IPS-11a (cell line): ENCODE results near the gene CTDSP2.
A peak's percentile ranks its signal among the peaks of the same experiment; 100 is the strongest.
"Not testable (repeated sequence)": the region's sequence is repeated elsewhere in the genome, so short reads cannot be mapped to it uniquely, and the experiment has no call there.

Source experiments
- H3K4me3 ChIP-seq: one replicate; pipeline ENCODE4 v1.5.1; 2013; ENCODE audit warnings: low read depth, low read length, control low read depth

The CTDSP2 gene

DNA sequence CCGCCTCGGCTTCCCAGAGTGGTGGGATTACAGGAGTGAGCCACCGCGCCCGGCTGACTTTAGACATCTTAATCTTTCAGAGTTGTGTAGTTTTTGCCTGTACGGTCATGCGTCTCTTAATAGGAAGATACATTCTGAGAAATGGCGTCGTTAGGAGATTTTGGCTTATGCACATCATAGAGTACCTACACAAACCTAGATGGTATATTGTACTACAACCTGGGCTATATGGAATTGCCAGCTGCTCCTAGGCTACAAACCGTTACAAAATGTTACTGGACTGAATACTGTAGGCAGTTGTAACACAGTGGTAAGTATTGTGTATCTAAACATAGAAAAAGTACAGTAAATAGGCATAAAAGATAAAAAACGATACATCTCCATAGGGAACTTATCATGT lies 62.7 kb downstream of the CTDSP2 start:
- H3K4me3 ChIP-seq = no peak overlapping the region

DNA sequence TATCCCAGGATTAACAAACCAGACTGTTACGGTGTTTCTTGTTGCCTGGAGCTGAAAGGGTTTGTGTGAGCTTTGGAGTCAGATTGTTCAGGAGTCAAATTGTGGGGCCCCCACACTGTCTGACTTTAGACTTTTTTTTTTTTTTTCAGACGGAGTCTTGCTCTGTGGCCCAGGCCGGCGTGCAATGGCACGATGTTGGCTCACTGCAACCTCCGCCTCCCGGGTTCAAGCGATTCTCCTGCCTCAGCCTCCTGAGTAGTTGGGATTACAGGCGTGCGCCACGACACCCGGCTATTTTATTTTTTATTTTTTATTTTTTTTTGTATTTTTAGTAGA lies 63.1 kb downstream of the CTDSP2 start:
- peak overlapping the region; percentile 100 for H3K4me3 ChIP-seq

DNA sequence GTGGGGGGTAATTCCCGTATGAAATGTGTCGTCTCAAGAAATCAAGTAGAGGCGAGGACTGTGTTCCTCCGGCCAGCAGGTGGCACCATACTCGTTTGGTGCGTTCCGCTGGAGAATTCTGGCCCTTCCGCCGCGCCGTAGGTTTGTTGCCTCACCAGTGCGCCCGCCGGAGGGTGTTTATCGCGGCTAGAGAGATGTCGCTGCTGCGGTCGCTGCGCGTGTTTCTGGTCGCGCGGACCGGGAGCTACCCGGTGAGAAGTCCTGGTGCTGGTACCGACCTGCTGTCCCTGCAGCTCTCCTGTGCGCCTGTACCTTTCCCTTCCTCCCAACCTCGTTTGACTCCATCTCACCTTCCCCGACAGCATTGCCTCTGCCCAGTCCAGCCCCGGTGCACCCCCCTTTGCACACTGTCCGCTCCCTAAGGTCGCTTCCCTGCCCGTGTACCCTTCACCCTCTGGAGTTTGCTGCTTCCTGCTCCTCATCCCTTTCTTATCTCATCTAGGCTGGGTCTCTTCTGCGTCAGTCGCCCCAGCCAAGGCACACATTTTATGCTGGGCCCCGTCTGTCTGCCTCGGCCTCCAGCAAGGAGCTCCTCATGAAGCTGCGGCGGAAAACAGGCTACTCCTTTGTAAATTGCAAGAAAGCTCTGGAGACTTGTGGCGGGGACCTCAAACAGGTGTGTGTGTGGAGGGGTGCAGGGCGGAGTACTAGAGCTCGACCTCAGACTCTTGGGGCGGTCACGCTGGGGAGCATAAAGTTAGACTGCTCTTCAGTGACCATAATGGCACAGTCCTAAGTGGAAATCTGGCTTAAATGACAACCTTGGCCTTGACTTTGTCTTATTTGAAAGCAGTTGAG lies 63.7 kb downstream of the CTDSP2 start, which contains the start of gene TSFM:
TSS of gene TSFM (plus strand) at position 180 of the 858 bp plus-strand sequence. CDS start at position 195, 15 bp downstream.
- H3K4me3 ChIP-seq = peak within 1 kb of the TSS; percentile 100

DNA sequence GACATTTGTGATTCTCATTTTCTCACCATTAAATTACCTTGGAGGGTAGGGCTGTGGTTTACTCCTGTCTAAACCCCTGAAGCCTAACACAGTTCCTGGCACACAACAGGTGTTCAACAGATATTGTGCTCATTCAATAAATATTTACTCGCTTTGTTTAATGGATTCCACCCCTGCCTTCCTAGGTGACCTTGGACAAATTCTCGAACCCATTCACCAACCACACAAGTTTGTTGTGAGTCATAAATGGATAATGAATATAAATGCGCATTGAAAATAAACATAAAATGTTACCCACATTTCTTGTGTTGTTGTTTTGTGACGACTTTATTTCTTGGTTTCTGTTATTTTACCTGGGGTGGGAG lies 64.3 kb downstream of the CTDSP2 start:
- no peak overlapping the region for H3K4me3 ChIP-seq

DNA sequence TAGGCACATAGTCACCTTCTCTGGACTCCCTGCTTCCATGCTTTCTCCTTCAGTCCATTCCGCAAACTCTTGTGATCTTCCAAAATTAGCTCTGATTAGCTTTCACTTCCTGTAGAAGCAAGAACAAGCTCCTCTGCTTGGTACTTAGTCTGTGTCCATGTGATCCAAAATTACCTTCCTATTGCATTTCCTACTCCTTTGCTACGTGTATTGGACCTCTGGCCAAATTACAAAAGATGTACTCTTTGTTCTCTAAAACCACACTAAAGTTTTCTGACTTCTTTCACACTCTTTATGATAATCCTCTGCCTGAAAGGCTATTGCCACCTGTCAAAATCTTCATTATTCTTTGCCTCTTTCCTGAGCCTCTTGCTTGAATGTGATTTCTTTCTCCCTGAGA lies 64.7 kb downstream of the CTDSP2 start:
- H3K4me3 ChIP-seq = no peak overlapping the region

DNA sequence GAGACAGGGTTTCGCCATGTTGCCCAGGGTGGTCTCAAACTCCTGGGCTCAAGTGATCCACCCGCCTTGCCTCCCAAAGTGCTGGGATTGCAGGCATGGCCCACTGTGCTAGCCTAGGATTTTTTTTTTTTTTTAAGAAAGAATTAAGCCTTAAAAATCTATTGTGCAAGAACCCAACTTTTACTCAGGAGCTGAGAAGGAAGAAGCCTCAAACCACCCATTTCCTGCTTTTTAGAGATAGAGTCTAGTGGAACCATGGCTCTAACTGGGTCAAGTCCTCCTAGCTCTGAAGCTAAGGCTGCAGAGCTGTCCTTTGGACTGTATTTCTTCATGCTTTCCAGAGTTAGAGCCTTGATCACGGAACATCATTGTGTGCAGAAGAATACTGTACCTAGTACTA lies 65.3 kb downstream of the CTDSP2 start:
- no peak overlapping the region for H3K4me3 ChIP-seq

DNA sequence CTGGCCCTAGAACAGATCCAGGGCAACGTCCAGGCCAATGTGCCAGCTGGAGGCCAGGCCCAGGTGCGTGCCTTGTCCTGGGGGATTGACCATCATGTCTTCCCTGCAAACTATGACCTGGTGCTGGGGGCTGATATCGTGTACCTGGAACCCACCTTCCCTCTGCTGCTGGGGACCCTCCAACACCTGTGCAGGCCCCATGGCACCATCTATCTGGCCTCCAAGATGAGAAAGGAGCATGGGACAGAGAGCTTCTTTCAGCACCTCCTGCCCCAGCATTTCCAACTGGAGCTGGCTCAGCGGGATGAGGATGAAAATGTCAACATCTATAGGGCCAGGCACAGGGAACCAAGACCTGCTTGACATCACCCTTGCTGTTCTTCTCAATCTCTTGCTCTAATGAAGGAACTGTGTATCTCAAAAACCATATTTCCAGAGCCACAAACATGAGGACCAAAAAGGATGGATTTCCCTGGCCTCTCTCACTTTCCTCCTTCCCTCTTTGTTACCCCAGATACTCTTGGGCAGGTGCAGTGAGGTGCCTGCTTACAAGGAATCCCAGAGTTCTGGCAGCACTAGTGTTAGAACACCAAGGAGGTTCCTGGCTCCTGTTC lies 66.1 kb downstream of the CTDSP2 start:
- H3K4me3 ChIP-seq = no peak overlapping the region

DNA sequence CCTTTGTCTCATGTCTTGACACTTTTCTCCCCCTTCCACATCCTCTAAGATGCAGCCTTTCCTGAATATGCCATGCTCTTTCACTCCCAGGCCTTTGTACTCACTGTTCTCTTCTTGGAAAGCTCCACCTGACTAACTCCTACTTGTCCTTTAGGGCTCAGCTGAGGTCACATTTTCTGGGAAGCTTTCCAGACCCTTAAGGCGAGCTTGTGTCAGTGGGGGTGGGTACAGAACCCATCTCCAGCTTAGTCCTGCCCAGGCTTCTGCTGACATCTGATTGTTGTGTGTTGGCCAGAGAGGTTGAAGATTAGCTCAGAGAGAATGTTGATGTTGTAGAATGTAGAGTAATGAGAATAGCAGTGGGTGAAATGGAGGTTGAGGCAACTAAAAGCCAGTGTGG lies 66.8 kb downstream of the CTDSP2 start:
- no peak overlapping the region for H3K4me3 ChIP-seq

DNA sequence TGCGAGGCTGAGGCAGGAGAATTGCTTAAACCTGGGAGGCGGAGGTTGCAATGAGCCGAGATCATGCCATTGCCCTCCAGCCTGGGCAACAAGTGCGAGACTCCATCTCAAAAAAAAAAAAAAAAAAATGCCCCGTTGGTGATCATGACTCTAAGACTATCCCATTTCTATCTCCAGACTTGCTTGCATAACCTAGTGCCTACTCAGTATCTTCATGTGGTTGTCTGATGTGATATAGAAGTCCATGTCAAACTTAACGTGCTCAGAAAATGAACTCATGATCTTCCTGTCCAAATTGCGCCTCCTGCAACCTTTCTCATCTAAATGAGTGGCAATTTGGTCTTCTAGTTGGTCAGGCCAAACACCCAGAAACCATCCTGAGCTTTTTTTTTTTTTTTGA lies 68.6 kb downstream of the CTDSP2 start:
- no peak overlapping the region for H3K4me3 ChIP-seq

DNA sequence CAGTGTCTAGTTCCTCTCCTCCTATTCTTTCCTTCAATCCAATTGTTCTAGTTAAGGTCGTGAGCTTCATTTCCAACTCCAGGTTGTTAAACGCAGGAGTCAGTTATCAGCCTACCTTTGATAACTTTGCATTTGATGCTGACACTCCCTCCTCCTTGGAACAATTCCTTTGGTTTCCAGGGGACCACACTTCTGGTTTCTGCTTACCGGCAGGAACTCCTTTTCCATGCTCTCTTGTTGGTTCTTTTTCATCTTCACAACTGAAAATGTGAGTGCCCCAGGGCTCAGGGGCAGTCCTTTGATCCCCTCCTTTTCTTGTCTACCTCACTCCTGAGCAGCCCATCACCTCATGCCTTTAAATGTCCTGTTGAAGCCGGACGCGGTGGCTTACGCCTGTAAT lies 69.2 kb downstream of the CTDSP2 start:
- H3K4me3 ChIP-seq = no peak overlapping the region

DNA sequence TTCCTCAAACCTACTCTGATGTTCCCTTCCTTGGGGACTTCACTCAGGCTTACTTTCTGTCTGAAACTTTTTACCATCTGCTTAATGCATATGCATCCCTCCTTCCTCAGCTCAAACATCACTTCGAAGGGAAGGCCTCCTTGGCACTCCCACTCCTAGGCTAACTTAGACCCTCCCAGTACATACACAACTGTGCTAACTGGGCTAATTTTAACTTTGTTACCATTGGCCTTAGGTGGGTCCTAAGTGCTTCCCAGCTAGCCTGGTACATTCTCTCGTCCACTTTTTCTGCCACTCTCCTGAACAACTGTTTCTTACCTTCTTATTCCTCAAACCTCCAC lies 70.3 kb downstream of the CTDSP2 start:
- no peak overlapping the region for H3K4me3 ChIP-seq

DNA sequence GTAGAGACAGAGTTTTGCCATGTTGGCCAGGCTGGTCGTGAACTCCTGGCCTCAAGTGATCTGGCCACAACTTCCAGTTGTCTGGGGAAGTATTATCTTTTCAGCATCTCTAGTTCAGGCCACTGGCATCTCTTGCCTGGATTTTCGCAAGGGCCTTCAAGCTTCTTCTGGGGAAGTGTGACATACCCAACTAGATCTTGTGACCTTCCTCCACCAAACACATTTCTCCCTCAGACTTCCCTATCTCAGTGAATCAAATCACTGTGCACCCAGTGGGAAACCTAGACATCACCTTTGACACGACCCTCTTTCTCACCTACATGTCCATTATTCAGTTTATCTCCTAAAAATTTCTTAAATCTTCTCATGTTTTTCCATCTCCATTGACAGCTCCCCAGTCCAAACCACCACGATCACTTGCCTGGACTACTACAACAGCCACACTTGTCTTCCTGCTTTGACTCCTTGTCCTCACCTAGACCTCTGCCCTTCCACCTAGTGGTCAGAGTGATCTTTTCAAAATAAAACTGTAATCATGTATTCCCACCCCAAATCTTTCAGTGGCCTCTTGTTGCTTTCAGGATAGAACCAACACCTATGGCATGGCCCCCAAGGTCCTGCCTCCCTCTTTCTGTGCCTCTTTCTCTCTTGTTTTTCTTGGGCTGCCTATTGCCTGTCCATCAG lies 70.8 kb downstream of the CTDSP2 start:
- H3K4me3 ChIP-seq = no peak overlapping the region

DNA sequence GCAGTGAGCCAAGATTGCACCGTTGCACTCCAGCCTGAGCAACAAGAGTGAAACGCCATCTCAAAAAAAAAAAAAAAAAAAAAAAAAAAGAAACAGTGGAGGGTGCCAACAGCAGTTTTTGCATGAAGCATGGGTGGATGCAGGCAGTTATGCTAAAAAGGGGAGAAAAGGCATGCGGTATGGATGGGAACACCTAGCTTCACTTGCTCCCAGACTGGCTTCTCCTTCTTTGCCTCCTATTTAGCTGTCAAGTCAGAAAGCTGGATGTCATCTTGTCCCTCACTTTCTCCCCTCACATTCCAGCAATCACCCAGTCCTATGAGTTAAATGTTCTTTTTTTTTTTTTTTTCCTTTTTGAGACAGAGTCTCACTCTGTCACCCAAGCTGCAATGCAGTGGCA lies 71.5 kb downstream of the CTDSP2 start:
- H3K4me3 ChIP-seq = no peak overlapping the region

DNA sequence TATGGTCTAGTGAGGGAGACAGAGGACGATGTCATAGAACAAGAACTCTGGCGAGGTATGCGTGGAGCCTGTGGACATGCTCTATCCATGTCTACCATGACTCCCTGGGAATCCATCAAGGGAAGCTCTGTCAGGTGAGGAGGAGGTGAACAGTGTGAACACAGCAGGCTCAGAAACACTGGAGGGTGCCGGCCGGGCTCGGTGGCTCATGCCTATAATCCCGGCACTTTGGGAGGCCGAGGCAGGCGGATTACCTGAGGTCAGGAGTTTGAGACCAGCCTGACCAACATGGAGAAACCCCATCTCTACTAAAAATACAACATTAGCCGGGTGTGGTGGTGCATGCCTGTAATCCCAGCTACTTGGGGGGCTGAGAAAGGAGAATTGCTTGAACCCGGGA lies 71.9 kb downstream of the CTDSP2 start:
- not testable (repeated sequence) for H3K4me3 ChIP-seq

DNA sequence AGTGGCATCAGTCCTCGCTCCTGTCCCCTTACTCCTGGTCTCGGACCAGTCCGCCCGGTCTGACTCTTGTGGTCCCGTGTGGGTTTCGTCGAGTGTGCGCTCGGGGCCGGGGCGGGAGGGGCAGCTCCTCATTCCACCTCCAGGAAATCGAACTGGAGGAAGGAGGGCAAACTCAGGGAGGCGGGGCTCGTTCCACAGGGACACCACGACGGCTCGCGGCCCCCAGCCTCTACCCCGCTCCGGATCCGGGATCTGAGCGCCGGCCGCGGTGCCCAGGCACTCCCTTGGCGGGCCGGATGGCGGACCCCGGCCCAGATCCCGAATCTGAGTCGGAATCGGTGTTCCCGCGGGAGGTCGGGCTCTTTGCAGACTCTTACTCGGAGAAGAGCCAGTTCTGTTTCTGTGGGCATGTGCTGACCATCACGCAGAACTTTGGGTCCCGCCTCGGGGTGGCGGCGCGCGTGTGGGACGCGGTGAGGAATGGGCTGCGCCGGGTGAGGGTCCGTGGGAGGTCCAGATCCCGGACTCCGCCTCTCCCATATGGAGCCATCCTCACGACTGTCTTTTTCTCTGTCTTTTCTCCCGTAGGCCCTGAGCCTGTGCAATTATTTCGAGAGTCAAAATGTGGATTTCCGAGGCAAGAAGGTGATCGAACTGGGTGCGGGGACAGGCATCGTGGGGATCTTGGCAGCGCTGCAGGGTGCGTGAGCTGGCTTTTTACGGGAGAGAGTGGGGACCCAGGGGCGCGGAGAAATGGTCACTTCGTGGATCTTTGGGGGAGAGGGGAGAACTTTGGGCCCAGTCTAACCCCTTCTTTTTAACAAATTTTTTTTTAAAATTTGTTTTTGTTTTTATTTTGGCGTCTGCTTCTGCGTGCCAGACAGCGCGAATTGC lies 73.9 kb downstream of the CTDSP2 start, which contains the start of gene EEF1AKMT3:
TSS of gene EEF1AKMT3 (plus strand) at position 186 of the 894 bp plus-strand sequence. CDS start at position 297, 111 bp downstream.
- peak within 1 kb of the TSS; percentile 100 for H3K4me3 ChIP-seq

DNA sequence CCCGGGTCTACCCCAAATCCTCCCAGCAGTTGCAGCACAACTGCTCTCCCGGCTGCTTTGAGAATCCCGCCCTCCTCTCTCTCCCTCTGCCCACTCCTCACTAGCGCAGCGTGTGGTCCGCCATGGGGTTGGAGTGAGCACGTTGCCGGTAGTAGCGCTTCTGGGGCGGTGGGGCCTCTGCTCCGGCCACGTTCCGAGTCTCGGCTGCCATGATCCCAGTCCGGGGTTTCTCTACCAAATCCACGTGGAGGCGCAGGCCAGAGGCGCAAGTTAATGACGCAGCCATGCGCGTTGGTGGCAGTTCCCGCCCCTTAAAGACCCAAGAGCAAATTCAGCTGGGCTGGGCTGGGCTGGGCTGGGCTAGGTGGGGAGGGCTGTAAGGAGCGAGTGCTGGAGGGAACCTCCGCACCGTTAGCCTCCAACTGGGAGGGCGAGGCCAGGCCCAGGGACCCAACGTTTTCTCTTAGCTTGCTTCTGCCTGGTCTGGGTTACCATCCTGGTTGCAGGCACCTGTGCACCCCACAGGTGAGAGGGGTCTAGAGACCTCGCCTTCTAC lies 74.6 kb downstream of the CTDSP2 start, which contains the start of gene METTL1:
TSS of gene METTL1 (minus strand) at position 233 of the 556 bp plus-strand sequence. CDS start at position 211, 22 bp downstream.
- H3K4me3 ChIP-seq = peak within 1 kb of the TSS; percentile 100

DNA sequence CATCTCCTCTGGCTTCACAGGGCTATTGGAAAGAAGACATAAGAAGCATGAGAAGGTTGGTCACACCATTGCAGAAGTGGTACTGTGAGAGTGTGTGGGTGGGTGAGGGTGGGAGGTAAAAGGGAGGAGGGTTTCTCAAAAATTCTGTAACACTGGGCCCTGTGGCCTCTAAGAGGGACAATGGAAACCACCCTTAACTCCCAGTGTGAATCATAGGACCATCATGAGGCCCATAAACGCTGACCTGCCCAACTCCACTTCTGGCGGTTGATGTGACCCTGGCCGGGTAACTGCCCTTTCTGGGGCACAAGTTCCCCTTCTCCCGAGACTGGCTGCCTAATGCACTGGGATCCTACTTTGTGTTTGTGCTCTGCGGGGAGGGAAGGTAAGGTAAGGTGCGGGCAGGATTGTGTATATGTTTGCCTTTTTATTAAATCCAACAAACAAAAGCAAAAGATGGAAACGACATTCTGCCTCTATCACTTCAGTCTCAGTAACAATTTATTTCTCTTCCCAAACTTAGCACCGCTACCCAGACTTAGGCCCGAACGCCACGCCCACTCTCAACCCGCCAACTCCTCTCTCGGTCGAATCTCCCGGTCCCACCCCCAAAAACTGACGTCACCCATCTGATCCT lies 75.2 kb downstream of the CTDSP2 start:
- H3K4me3 ChIP-seq = peak overlapping the region; percentile 100

DNA sequence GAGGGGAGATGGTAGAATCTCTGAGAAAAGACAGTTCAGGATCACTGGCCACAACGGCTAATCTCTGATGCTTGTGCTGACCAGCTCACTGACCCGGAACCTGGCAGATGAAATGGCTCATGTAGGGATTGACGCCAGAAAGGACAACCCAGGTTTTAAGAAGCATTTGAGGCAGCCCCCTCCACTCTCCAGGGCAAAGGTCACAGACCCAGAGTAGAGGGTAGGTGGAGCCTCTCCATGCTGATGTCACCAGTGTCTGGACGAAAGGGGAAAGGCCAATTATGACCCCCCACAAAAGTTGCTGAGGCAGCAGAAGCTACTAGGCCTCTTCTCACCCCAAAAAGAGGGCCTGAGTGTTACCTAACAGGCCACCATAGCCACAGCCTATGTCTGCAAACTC lies 75.8 kb downstream of the CTDSP2 start:
- H3K4me3 ChIP-seq = peak overlapping the region; percentile 100
